Measurements from ENCODE around the gene PASK.

- TF ChIP-seq POLR2AphosphoS5 (IDR thresholded peaks at IDR 0.05; ENCODE audit: borderline replicate concordance, low read depth, low read length): no peak
- TF ChIP-seq EZH2 (IDR thresholded peaks at IDR 0.05): no peak
- no peak for TF ChIP-seq FOXP2 (optimal IDR thresholded peaks at IDR 0.05; ENCODE audit: control extremely low read depth, extremely low read length, insufficient read depth)
Measured at GRCh38 chr2:241139531-241140444, 9.5 kb downstream of the PASK start.
